GM18498 (cell line): ENCODE results near the gene NFATC1.

Experiments used
- ATAC-seq: cut with Tn5 transposase; IDR thresholded peaks from one replicate; pipeline ENCODE4 v1.9.1; 2021; ENCODE audit warnings: mild to moderate bottlenecking, moderate library complexity; ENCODE audit not compliant: unreplicated experiment

The NFATC1 gene

DNA sequence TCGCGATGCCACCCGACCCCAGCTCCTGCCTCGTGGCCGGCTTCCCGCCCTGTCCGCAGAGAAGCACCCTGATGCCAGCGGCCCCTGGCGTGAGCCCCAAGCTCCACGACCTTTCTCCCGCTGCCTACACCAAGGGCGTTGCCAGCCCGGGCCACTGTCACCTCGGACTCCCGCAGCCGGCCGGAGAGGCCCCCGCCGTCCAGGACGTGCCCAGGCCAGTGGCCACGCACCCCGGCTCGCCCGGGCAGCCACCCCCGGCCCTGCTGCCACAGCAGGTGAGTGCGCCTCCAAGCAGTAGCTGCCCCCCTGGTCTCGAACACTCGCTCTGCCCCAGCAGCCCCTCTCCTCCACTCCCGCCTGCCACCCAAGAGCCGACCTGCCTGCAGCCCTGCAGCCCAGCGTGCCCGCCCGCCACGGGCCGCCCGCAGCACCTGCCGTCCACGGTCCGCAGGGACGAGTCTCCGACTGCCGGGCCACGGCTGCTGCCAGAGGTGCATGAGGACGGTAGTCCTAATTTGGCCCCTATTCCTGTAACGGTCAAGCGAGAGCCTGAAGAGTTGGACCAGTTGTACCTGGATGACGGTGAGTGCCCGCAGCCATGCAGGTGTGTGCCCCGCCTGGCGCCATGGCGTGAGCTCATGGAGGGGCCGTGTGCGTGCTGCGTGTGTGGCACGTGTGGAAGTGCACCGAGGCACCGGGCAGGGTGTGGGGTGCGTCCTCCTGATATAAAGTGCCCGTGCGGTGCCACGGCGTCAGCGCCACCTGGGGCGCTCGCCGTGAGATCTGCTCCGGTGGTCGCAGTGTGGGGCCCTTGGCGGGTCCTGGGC is 90.8 kb downstream of the NFATC1 start:
- ATAC-seq = no peak

DNA sequence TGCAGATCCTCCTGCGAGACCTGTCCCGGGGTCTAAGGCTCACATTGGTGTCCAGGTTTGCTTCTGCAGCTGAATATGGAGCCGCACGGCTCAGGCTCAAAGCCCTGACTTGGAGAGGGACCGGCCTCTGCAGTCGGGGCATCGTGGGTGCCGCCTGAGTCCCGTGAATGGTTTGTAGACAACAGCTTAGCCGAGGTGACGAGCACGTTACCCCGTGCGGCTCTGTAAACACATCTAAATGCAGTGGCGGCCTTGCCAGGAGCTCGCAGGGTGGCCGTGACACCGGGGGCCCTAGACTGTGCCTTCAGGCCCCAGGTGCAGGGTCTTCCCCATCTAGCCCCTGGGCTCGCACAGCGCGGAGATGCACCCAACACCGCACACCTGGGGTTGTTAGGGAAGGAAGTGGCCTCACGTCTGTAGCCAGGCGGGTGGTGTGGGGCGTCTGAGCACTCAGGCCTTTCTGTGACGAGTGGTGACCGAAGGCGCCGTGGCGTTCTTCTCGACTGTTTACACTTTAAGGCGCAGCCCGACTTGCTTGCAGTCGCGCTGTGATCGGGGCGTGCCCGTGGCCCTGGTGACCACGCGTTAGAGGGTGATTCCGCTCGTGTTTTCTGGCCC is 91.6 kb downstream of the NFATC1 start:
- no peak for ATAC-seq

DNA sequence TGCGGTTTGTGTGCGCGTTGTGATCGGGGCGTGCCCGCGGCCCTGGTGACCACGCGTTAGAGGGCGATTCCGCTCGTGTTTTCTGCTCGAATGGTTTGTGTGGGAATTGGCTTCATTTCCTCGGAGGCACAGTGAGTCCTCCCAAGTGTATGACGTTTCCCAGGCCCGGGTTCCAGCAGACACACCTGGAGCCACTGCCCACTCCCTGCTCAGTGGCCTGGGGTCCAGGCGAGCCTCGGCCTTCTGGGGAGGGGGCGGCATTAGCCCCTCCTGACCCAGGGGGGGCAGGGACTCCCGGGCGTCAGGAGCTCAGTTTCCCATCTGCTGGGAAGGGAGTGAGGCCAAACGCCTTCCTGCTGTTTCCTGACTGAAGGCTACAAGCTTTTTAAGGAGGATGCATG is 92.1 kb downstream of the NFATC1 start:
- no peak for ATAC-seq

DNA sequence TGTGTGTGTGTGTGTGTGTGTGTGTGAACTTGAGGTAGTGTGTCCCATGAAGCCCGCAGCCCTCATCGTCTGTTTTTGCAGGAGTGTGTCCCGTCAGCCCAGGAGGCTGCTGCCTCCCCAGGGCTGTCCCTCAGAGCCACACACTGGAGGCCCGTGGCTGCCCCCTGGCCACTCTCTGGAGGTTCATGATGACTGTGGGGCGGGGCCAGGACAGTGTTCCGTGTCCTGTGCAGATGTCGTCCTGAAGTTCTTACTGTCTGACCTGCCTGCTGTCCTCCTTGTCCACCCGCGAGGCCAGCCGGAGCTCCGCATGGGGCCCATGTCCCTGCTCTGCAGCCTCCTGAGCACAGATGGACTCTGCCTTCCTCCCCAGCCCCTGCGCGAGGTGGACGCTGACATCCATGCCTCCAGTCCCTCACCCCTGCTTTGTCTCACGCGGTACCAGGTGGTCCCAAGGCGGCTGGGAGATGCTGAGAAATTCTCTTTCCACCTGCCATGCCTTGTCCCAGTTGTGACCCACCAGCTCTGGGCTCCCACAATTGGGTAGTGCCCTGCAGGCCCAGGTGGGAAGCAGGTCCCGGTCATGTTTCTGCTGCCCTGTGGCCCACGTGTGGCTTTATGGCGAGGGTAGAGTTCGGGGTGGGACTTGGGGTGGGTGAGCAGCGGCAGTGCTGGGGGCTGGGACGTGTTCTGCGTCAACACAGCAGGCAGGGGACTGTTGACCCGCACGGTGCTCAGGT is 92.8 kb downstream of the NFATC1 start:
- ATAC-seq = no peak

DNA sequence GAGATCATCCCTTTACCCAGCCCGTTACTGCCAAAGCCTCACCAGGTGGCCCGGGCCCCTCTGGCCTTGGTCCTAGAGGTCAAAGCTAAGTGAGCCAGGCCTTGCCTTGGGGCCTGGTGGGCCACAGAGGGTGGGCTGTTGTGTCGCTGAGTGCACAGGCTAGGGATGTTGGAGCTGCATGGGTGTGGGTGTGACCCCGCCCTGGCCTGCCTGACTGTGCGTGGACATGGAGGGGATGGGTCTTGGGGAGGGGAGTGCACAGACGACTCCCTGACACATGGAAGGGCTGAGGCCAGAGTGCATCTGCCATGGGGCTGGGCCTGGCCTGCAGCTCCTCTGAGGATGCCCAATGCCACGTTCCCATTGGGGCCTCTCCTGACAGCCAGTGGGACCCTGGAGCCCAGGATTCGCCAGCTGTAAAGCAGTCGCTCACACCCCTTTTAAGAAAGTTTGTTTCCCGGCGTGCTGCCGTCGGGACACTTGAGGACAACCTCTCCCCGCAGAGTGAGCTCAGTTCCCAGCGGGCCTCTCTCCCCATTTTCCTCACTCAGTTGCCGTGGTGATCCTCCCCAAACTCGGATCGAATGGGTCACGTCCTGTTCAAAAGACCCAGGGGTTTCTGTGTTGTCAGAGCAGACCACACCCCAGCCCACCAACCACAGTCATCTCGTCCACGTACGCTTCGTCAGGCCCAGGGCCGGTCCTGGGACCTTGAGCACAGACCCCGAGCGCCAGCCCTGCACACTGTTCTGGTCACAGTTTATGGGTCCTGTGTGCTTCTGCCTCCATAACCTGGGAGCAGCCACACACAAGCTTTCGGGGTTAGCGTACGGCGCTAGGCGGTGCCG is 93.5 kb downstream of the NFATC1 start:
- no peak for ATAC-seq

DNA sequence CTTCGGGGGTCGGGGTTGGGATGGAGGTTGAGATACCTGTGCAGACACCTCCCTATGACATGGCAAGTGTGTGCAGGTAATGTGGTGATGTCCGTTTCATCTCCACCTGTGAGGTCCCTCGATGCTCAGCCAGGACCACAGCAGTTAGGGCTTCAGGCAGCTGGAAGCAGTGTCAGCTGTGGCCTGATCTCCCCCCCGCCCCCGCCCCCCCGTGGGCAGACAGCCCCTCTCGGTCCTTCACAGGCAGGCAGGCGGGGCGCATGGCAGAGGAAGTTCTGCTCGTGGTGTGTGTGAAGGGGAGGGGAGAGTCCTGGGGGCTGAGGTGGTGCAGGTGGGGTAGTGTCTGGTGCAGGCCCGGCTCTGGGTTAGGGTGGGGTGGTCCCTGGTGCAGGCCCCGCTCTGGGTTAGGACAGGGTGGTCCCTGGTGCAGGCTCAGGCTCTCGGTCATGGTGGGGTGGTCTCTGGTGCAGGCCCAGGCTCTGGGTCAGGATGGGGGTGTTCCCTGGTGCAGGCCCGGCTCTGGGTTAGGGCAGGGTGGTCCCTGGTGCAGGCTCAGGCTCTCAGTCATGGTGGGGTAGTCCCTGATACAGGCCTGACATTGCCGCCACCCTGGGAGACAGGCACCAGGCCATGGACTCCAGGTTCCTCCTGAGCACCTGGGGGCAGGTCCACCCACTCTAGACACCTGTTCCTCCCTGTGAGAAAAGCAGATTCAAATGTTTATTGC is 94.3 kb downstream of the NFATC1 start:
- ATAC-seq = no peak

DNA sequence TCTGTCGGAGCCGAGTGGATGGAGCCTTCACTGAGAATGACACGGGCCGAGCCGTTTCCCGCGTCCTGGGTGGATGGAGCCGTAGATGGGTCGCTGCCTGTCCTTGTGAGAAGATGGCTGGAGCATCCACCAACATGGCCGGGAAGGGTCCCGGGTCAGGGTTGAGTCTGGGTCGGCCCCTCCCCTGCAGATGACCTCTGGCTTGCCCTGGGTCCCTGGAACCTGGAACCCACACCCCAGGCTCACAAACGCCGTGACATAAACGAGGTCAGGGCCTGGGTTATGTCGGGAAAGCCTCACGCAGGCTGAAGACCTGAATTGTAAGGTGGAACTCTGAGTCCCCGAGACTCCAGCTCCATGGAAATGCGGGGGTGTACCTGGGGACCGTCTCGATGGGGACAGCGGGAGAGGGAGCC is 94.9 kb downstream of the NFATC1 start:
- no peak for ATAC-seq

DNA sequence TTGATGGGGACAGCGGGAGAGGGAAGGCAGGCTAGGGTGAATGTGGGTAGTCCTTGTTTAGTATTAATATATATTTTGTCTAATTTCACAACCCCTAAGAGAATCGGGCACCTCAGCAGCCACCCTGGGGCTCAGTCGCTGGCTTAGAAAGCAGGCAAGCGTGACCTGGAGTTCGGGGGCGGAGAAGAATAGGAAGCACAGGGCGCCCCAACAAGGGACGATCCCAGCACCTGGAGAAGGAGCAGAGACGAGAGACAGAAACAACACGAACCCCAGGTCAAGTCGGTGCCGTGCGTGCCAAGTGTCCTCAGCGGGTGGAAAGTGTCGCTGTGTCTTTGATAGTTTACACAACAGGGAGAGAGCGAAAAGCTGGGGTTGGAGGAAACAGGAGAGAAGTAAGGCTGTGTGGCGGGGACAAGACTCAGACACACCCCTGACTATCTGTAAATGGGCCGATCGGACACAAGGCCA is 95.4 kb downstream of the NFATC1 start:
- no peak for ATAC-seq

DNA sequence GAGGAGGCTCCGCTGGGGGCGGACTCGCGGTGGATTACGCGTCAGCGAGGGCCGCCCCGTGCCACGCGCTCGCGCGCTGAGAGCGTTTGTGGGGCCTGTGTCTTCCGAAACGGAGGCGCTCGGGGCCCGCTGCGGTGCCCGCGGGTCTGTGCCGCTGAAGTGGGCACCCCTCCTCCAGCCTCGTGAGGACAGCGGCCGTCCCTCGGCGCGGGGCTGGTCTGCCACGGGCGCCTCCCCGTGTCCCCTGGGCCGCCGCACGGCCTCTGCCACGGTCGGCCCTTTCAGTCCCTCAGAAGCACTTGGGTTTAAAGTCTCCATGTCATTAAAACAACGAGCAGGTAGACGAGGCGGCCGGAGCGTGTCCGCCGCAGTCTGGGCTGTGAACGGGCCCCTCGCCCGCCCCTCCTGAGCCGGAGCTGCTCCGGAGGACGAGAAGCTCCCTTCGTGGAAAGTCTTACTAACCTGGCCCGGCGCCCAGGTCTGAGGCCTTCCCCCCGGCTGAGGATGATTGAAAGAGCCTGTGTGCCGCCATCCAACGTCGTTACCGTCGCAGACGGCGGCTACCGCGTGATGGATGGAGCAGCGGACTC is 97.6 kb downstream of the NFATC1 start:
- ATAC-seq = no peak

DNA sequence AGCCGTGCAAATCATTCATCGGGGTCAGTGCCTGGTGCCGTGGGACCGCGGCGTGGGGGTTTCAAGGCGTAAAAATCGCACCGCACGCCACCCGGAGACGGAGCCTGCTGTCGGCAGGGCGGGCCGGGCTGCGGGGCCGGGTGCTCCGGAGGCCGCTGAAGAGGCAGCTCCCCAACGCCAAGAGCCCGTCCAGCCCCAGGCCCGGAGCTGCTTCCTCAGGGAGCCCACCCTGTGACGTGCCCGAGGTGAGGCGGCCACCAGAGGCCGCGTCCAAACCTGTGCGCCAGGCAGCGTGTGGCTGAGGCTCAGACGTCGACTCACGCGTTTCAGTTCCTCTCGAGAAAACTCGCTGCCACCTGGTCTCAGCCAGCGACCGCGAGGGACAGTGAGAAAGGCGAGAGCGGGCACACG is 98.1 kb downstream of the NFATC1 start:
- no peak for ATAC-seq

DNA sequence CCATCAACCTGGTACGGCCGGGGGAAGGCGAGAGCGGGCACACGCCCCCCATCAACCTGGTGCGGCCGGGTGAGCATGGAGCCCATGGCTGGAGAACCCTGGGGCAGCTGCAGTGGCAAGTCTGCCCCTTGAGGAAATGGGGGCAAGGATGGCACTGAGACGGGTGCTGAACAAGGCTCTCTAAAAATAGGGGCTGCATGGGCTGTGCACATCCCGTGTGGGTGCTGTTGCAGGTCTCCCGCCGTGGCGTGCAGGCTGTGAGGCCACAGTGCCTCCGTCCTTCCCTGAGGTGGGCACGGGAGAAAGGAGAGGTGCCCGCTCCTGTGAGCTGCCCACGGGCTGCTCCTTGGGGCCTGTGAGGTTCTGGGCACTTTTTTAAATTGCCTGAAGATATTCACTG is 99.2 kb downstream of the NFATC1 start:
- no peak for ATAC-seq

DNA sequence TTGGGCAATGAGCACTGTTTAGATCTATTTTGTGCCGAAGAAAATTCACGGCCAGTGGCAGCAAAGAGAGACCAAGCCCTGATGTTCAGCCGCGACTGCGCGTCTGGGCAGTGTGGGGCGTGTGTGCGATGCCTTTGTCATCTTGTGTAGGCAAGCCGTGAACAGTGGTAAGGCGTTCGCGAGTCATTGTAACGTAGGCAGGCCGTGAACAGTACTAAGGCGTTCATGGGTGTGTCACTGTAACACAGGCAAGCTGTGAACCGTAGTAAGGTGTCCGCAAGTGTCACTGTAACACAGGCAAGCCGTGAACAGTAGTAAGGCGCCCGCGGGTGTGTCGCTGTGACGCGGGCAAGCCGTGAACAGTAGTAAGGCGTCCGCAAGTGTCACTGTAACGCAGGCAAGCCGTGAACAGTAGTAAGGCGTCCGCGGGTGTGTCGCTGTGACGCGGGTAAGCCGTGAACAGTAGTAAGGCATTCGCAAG is 99.9 kb downstream of the NFATC1 start:
- no peak for ATAC-seq

DNA sequence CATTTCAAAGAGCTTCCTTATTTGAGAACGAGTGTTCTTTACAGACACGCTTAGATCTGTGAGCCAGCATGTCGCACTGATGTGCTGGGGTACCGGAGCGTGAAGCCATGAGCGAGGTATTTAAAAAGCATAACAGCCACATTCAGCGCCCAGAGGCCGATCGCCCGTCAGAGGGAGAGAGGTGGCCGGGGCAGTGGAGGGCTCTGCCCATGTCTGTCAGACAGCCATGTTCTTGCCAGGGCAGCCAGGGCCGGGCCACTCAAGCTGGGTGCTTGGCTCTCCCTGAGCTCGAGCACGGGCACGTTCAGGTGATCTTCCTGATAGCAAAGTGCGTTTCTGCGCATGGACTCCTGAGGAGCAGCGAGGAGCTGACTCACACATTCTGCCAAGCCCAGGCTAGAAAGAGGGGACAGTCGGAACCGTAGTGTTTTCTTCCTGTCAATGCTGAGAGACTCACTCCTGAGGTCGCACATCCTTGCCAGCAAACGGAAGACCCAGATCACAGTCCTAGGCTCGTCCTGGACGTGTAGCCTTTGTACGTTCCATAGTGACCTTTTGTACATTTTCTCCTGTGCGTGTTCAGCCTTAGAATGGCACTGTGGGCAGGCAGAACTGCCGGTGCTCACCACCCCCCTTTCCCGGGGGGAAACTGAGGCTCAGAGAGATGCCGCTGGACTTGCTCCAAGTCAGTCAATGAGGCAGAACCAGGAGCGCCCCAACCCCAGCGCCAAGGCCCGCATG is 100.7 kb downstream of the NFATC1 start:
- no peak for ATAC-seq

DNA sequence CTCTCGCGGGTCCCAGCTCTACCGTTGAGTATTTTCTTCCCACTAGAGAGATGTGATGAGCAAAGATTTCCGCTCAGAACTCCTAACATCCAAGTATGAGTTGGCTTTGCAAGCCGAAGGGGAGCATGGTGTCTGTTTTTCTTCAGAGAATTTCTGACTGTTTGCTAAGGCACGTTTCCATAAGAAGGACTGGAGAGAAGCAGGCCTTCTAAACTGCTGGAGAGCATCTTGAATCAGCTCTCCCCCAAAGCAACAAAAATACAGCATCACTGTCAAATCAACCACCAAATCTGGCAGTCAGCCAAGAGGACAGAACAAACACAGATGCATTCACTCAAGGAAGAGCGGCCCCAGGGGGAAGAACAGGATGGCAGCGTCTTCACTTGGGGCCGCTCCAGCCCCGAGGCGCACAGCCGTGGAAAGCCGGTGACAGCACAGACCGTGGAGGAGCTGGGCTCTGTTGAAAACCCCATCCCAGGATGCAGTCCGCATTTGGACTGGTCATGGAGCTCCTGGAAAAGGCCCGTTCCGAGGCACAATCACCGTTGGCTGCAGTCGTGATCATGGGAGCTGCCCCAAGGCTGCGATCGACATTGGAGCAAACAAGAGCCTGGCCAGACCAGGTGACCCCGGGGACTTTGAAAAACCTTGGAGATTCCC is 101.4 kb downstream of the NFATC1 start:
- no peak for ATAC-seq

DNA sequence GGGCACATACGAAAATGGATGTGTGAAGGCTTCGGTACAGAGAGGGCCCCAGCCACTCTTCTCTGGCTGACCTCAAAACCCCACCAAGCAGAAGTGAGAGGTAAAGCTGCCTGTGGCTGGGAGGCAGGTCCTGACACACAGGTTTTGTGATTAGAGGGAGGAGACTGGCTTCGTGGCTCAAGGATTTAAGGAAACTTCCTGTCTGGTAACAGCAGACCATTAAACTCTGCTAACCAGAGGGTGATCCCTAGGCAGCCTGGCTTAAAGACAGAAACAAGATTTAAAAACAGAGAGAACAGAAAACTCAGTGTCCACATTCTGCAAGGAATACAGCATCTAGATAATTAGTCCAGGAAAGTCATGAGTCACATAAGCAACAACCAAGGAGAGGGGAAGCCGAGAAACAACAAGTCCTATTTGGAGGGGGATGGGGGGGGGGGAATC is 101.9 kb downstream of the NFATC1 start:
- no peak for ATAC-seq

DNA sequence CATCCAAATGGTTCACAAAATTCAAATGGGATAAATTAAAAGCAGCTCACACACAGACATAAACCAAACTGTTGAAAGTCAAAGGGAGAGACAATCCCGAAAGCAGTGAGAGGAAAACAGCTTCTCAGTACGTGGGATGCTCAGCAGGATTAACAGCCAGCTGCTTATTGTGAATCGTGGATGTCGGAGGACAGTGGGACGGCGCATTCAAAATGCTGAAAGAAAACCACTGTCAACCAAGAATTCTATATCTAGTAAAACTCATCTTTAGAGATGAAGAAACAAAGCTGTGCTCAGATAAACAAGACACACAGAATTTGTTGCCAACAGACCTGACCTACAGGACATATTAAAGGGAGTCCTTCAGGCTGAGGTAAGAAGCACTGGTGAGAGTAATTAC is 102.9 kb downstream of the NFATC1 start:
- no peak for ATAC-seq

DNA sequence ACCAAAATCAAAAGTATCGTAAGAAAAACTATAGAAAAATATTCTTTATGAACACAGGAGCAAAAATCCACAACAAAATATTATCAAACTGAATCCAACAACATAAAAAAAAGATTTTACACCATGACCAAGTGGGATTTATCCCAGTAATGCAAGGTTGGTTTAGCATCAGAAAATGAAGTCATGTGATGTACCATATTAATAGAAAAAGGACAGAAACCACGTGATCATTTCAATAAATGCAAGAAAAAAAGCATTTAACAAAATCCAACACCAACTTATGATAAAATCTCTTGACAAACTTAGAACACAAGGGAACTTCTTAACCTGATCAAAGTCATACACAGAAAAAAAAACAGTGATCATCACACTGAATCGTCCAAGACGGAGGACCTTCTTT is 105.3 kb downstream of the NFATC1 start:
- ATAC-seq = no peak

DNA sequence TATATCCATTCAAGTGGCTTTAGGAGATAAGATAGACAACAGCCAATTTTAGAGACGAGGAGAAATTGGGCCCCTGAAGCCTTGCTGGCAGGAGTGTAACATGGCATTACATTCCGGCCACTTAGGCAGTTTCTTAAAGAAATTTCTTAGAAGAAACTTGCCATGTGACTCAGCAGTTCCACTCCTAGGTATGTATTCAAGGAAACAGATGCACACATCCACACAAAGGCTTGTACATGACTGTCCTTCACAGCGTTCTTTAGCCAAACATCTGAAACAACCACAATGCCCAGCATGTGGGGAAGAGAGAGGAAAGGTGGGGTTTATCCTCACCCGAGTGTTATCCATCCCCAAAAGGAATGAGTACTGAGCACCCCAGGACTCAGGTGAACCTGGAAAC is 107.1 kb downstream of the NFATC1 start:
- ATAC-seq = no peak
